Activated naive CD4-positive, alpha-beta T cell treated with anti-CD3 and anti-CD28 coated beads, Interleukin-2, amount 50 U/mL, for 16 hours (primary cell): ENCODE measurements around the gene HHAT.
A peak's percentile ranks its signal among the peaks of the same experiment; 100 is the strongest.
"Not testable (repeated sequence)": the region's sequence is repeated elsewhere in the genome, so short reads cannot be mapped to it uniquely, and the experiment has no call there.

Source experiments
- DNase-seq: peaks from one replicate; pipeline ENCODE4 v3.0.0-alpha.2; 2020

The HHAT gene

GRCh38 chr1:210398466-210398865, 69.8 kb downstream of the HHAT start:
- DNase-seq = no peak

GRCh38 chr1:210400043-210400840, 71.5 kb downstream of the HHAT start:
- DNase-seq = peak; percentile 42

GRCh38 chr1:210402560-210402959, 73.9 kb downstream of the HHAT start:
- DNase-seq = no peak

- DNase-seq = no peak
Observed at GRCh38 chr1:210405316-210405715, 76.6 kb downstream of the HHAT start.

GRCh38 chr1:210406341-210406740, 77.6 kb downstream of the HHAT start:
- DNase-seq = not testable (repeated sequence)

- DNase-seq = peak; percentile 78
Observed at GRCh38 chr1:210407207-210407886, 78.6 kb downstream of the HHAT start.

- DNase-seq = no peak
Observed at GRCh38 chr1:210407887-210408252, 79.2 kb downstream of the HHAT start.

GRCh38 chr1:210412240-210412639, 83.5 kb downstream of the HHAT start:
- no peak for DNase-seq

GRCh38 chr1:210413951-210414350, 85.2 kb downstream of the HHAT start:
- no peak for DNase-seq

- DNase-seq = no peak
Observed at GRCh38 chr1:210415846-210416448, 87.2 kb downstream of the HHAT start.

- DNase-seq = no peak
Observed at GRCh38 chr1:210416681-210417080, 88.0 kb downstream of the HHAT start.

GRCh38 chr1:210417881-210418280, 89.2 kb downstream of the HHAT start:
- no peak for DNase-seq

- DNase-seq = no peak
Observed at GRCh38 chr1:210418863-210419650, 90.4 kb downstream of the HHAT start.

GRCh38 chr1:210426696-210427095, 98.0 kb downstream of the HHAT start:
- not testable (repeated sequence) for DNase-seq

- no peak for DNase-seq
Observed at GRCh38 chr1:210428696-210429095, 100.0 kb downstream of the HHAT start.

GRCh38 chr1:210434223-210434622, 105.5 kb downstream of the HHAT start:
- no peak for DNase-seq

GRCh38 chr1:210437111-210437510, 108.4 kb downstream of the HHAT start:
- no peak for DNase-seq

GRCh38 chr1:210437781-210438180, 109.1 kb downstream of the HHAT start:
- DNase-seq = no peak

- no peak for DNase-seq
Observed at GRCh38 chr1:210438928-210439841, 110.5 kb downstream of the HHAT start.

- no peak for DNase-seq
Observed at GRCh38 chr1:210440081-210440480, 111.4 kb downstream of the HHAT start.

GRCh38 chr1:210441028-210441427, 112.3 kb downstream of the HHAT start:
- DNase-seq = no peak

GRCh38 chr1:210445485-210445884, 116.8 kb downstream of the HHAT start:
- no peak for DNase-seq
